ENCODE measurements around the gene ADGRL3.
"Not testable (repeated sequence)": the region's sequence is repeated elsewhere in the genome, so short reads cannot be mapped to it uniquely, and the experiment has no call there.

ADGRL3 gene

GRCh38 chr4:61205066-61205465 lies 4.9 kb downstream of the ADGRL3 start:
- no peak for DNase-seq (ENCODE audit: low read depth)

- DNase-seq (ENCODE audit: low read depth) = not testable (repeated sequence)
Measured at GRCh38 chr4:61207156-61207555, 7.0 kb downstream of the ADGRL3 start.

- no peak for DNase-seq (ENCODE audit: low read depth)
Measured at GRCh38 chr4:61210186-61210939, 10.2 kb downstream of the ADGRL3 start.

GRCh38 chr4:61211781-61212180 lies 11.7 kb downstream of the ADGRL3 start:
- DNase-seq (ENCODE audit: low read depth) = no peak

- no peak for DNase-seq (ENCODE audit: low read depth)
Measured at GRCh38 chr4:61212788-61213187, 12.7 kb downstream of the ADGRL3 start.

GRCh38 chr4:61214680-61215079 lies 14.6 kb downstream of the ADGRL3 start:
- DNase-seq (ENCODE audit: low read depth) = no peak

GRCh38 chr4:61217222-61217621 lies 17.1 kb downstream of the ADGRL3 start:
- no peak for DNase-seq (ENCODE audit: low read depth)

- peak; percentile 35 for DNase-seq (ENCODE audit: low read depth)
Measured at GRCh38 chr4:61220556-61220955, 20.4 kb downstream of the ADGRL3 start.

GRCh38 chr4:61223385-61223784 lies 23.3 kb downstream of the ADGRL3 start:
- no peak for DNase-seq (ENCODE audit: low read depth)

GRCh38 chr4:61224573-61224972 lies 24.4 kb downstream of the ADGRL3 start:
- DNase-seq (ENCODE audit: low read depth) = no peak

- DNase-seq (ENCODE audit: low read depth) = no peak
Measured at GRCh38 chr4:61225656-61226055, 25.5 kb downstream of the ADGRL3 start.

GRCh38 chr4:61231421-61231820 lies 31.3 kb downstream of the ADGRL3 start:
- DNase-seq (ENCODE audit: low read depth) = no peak

GRCh38 chr4:61239250-61239649 lies 39.1 kb downstream of the ADGRL3 start:
- DNase-seq (ENCODE audit: low read depth) = no peak

GRCh38 chr4:61243962-61244361 lies 43.8 kb downstream of the ADGRL3 start:
- no peak for DNase-seq (ENCODE audit: low read depth)

- peak; percentile 10 for DNase-seq (ENCODE audit: low read depth)
Measured at GRCh38 chr4:61245069-61245714, 45.1 kb downstream of the ADGRL3 start.

- DNase-seq (ENCODE audit: low read depth) = no peak
Measured at GRCh38 chr4:61246034-61246433, 45.9 kb downstream of the ADGRL3 start.

- DNase-seq (ENCODE audit: low read depth) = no peak
Measured at GRCh38 chr4:61248705-61249104, 48.6 kb downstream of the ADGRL3 start.

- DNase-seq (ENCODE audit: low read depth) = no peak
Measured at GRCh38 chr4:61251129-61251528, 51.0 kb downstream of the ADGRL3 start.

- no peak for DNase-seq (ENCODE audit: low read depth)
Measured at GRCh38 chr4:61254406-61254805, 54.3 kb downstream of the ADGRL3 start.

GRCh38 chr4:61273233-61273632 lies 73.1 kb downstream of the ADGRL3 start:
- peak; percentile 60 for DNase-seq (ENCODE audit: low read depth)

GRCh38 chr4:61274286-61274685 lies 74.2 kb downstream of the ADGRL3 start:
- no peak for DNase-seq (ENCODE audit: low read depth)

GRCh38 chr4:61275241-61275640 lies 75.1 kb downstream of the ADGRL3 start:
- DNase-seq (ENCODE audit: low read depth) = peak; percentile 24

GRCh38 chr4:61276029-61276428 lies 75.9 kb downstream of the ADGRL3 start:
- no peak for DNase-seq (ENCODE audit: low read depth)

All from amniotic epithelial cell (primary cell).